H9 (cell line): ENCODE results near the gene LEPR. TPM values are rescaled to one million over a fixed set of nuclear protein-coding genes. Genes with fewer than 3 reads are reported as not detected.

Experiments
- DNase-seq: peaks from one replicate; pipeline ENCODE4 v3.0.0-alpha.2; 2017
- H2AFZ ChIP-seq: one replicate; pipeline ENCODE4 v1.6.1; 2013; ENCODE audit warnings: mild to moderate bottlenecking, low read length, control low read depth, moderate library complexity
- H2AK5ac ChIP-seq: 2 replicates; pipeline ENCODE4 v1.6.1; 2013; ENCODE audit warnings: low read length, control low read depth, mixed read lengths; ENCODE audit not compliant: insufficient read length
- H2BK120ac ChIP-seq: one replicate; pipeline ENCODE4 v1.6.1; 2013; ENCODE audit warnings: low read depth, mild to moderate bottlenecking, low read length, control low read depth, inconsistent platforms; ENCODE audit not compliant: poor library complexity, severe bottlenecking
- H2BK12ac ChIP-seq: 2 replicates; pipeline ENCODE4 v1.6.1; 2013; ENCODE audit warnings: low read length, control low read depth, mixed read lengths, low read depth; ENCODE audit not compliant: insufficient read length
- H2BK15ac ChIP-seq: 2 replicates; pipeline ENCODE4 v1.6.1; 2013; ENCODE audit warnings: low read depth, low read length, control low read depth
- H2BK20ac ChIP-seq: one replicate; pipeline ENCODE4 v1.6.1; 2013; ENCODE audit warnings: low read depth, mild to moderate bottlenecking, low read length, control low read depth, inconsistent platforms; ENCODE audit not compliant: poor library complexity, severe bottlenecking
- H2BK5ac ChIP-seq: 2 replicates; pipeline ENCODE4 v1.6.1; 2013; ENCODE audit warnings: low read length, control low read depth, mixed read lengths; ENCODE audit not compliant: insufficient read length
- H3K14ac ChIP-seq: 2 replicates; pipeline ENCODE4 v1.6.1; 2013; ENCODE audit warnings: low read length, control low read depth; ENCODE audit not compliant: insufficient read depth
- H3K18ac ChIP-seq: 2 replicates; pipeline ENCODE4 v1.6.1; 2013; ENCODE audit warnings: low read depth, mild to moderate bottlenecking, mixed read lengths, low read length, control low read depth; ENCODE audit not compliant: insufficient read length
- H3K23ac ChIP-seq: 2 replicates; pipeline ENCODE4 v1.6.1; 2013; ENCODE audit warnings: low read length, control low read depth, mixed read lengths, low read depth; ENCODE audit not compliant: insufficient read length
- H3K23me2 ChIP-seq: 2 replicates; pipeline ENCODE4 v1.6.1; 2013; ENCODE audit warnings: low read depth, mild to moderate bottlenecking, mixed read lengths, low read length, control low read depth; ENCODE audit not compliant: insufficient read length, poor library complexity, severe bottlenecking
- H3K27ac ChIP-seq: 2 replicates; pipeline ENCODE4 v1.5.1; 2013; ENCODE audit warnings: low read length, control low read depth, mixed read lengths, low read depth; ENCODE audit not compliant: insufficient read length
- H3K27me3 ChIP-seq: 2 replicates; pipeline ENCODE4 v1.6.1; 2013; ENCODE audit warnings: low read length, control low read depth, inconsistent platforms; ENCODE audit not compliant: insufficient read depth
- H3K4ac ChIP-seq: 2 replicates; pipeline ENCODE4 v1.6.1; 2013; ENCODE audit warnings: low read depth, mild to moderate bottlenecking, control low read depth, inconsistent platforms, low read length, moderate library complexity
- H3K4me1 ChIP-seq: 2 replicates; pipeline ENCODE4 v1.6.1; 2013; ENCODE audit warnings: low read length, control low read depth, inconsistent platforms; ENCODE audit not compliant: insufficient read depth
- H3K4me2 ChIP-seq: 2 replicates; pipeline ENCODE4 v1.6.1; 2013; ENCODE audit warnings: low read length, control low read depth, mixed read lengths; ENCODE audit not compliant: insufficient read length, insufficient read depth
- H3K56ac ChIP-seq: 2 replicates; pipeline ENCODE4 v1.6.1; 2013; ENCODE audit warnings: low read depth, mild to moderate bottlenecking, mixed read lengths, low read length, control low read depth; ENCODE audit not compliant: insufficient read length
- H3K79me1 ChIP-seq: 2 replicates; pipeline ENCODE4 v1.6.1; 2013; ENCODE audit warnings: low read depth, mild to moderate bottlenecking, moderate library complexity, low read length, control low read depth, inconsistent platforms; ENCODE audit not compliant: insufficient read depth, poor library complexity, severe bottlenecking
- H3K79me2 ChIP-seq: 2 replicates; pipeline ENCODE4 v1.6.1; 2013; ENCODE audit warnings: low read length, control low read depth, inconsistent platforms; ENCODE audit not compliant: insufficient read depth
- H3K9ac ChIP-seq: 2 replicates; pipeline ENCODE4 v1.6.1; 2013; ENCODE audit warnings: low read length, control low read depth, mixed read lengths; ENCODE audit not compliant: insufficient read length; ENCODE audit errors: extremely low read depth
- H3K9me3 ChIP-seq: one replicate; pipeline ENCODE4 v1.6.1; 2013; ENCODE audit warnings: low read depth, low read length, inconsistent platforms; ENCODE audit not compliant: control insufficient read depth
- H3T11ph ChIP-seq: one replicate; pipeline ENCODE4 v1.6.1; 2013; ENCODE audit warnings: mild to moderate bottlenecking, low read length, control low read depth, inconsistent platforms
- H4K20me1 ChIP-seq: one replicate; pipeline ENCODE4 v1.6.1; 2013; ENCODE audit not compliant: control insufficient read depth, insufficient read length, insufficient read depth
- H4K5ac ChIP-seq: 2 replicates; pipeline ENCODE4 v1.6.1; 2013; ENCODE audit warnings: low read depth, mild to moderate bottlenecking, mixed read lengths, low read length, control low read depth; ENCODE audit not compliant: insufficient read length
- H4K8ac ChIP-seq: replicated peaks from 2 replicates; pipeline ENCODE4 v1.6.1; 2013; ENCODE audit warnings: low read length, control low read depth, mixed read lengths, low read depth; ENCODE audit not compliant: insufficient read length
- H4K91ac ChIP-seq: 2 replicates; pipeline ENCODE4 v1.6.1; 2013; ENCODE audit warnings: low read depth, mild to moderate bottlenecking, moderate library complexity, mixed read lengths, low read length, control low read depth; ENCODE audit not compliant: insufficient read length
- H3K27ac Mint-ChIP-seq, 3 experiments: 2 replicates in 2 of 3; 3 replicates in 1 of 3; pipeline ENCODE4 v1.8.0; 2020 to 2021; ENCODE audit warnings: mixed read lengths in 3 of 3, mild to moderate bottlenecking in 1 of 3, moderate library complexity in 1 of 3
- H3K27me3 Mint-ChIP-seq: 2 replicates; pipeline ENCODE4 v1.8.0; 2021; ENCODE audit warnings: low read depth, mild to moderate bottlenecking, moderate library complexity, mixed read lengths
- H3K36me3 Mint-ChIP-seq, 3 experiments: 2 replicates in 2 of 3; 3 replicates in 1 of 3; pipeline ENCODE4 v1.8.0; 2020 to 2021; ENCODE audit warnings: low read depth in 3 of 3, mixed read lengths in 3 of 3; ENCODE audit not compliant: insufficient read depth in 1 of 3
- H3K4me1 Mint-ChIP-seq, 2 experiments: 2 replicates each; pipeline ENCODE4 v1.8.0; 2020; ENCODE audit warnings: mixed read lengths in 2 of 2
- H3K4me3 Mint-ChIP-seq, 2 experiments: 2 replicates in 1 of 2; 3 replicates in 1 of 2; pipeline ENCODE4 v1.8.0; 2020 to 2021; ENCODE audit warnings: mild to moderate bottlenecking in 2 of 2, mixed read lengths in 2 of 2, moderate library complexity in 1 of 2
- H3K9me3 Mint-ChIP-seq, 2 experiments: 2 replicates in 1 of 2; 3 replicates in 1 of 2; pipeline ENCODE4 v1.8.0; 2020; ENCODE audit warnings: mild to moderate bottlenecking in 2 of 2, mixed read lengths in 2 of 2, moderate library complexity in 1 of 2
- CTCF ChIP-seq: fragments of 200-600 bp; sonication (generic); conservative IDR thresholded peaks from 3 replicates; pipeline ENCODE4 v1.8.0; 2021; ENCODE audit warnings: antibody characterized with exemption, mild to moderate bottlenecking
- WGBS: extraction: QIAGEN DNeasy Blood & Tissue Kit; methylation state at CpG from one replicate; pipeline ENCODE4 v1.1.7; 2013; ENCODE audit warnings: missing lambda C conversion rate, low lambda C conversion rate, mixed read lengths; ENCODE audit not compliant: insufficient read length; ENCODE audit errors: extremely low coverage; 5-methylcytosine and 5-hydroxymethylcytosine counted together
- total RNA-seq: library from RNA; stranded (reverse); gene quantifications from 2 replicates; pipeline ENCODE4 v1.2.1, GENCODE V29; 2021

LEPR gene
- total RNA-seq, 1 experiment from 2014 or later, result 3.3 TPM

GRCh38 chr1:65412256-65412983 is 8.0 kb upstream of the LEPR start:
- no peak overlapping the region for H3K56ac ChIP-seq
- no peak overlapping the region for H3K27ac ChIP-seq
- no peak overlapping the region for H3K14ac ChIP-seq
- no peak for DNase-seq
- H2BK20ac ChIP-seq, result no peak overlapping the region
- H3K18ac ChIP-seq, result no peak overlapping the region
- H4K91ac ChIP-seq, result no peak overlapping the region
- H3K4ac ChIP-seq, result no peak overlapping the region
- H3K79me2 ChIP-seq, result no peaks in the 10 kb centered on the region
- H3K9ac ChIP-seq, result no peak overlapping the region
- H2AFZ ChIP-seq, result no peak overlapping the region
- no peaks in the 10 kb centered on the region for H3K23me2 ChIP-seq
- Mint-ChIP-seq H3K27me3 (no peaks in the 10 kb centered on the region), H3K4me1 (peaks cover 14 to 23% of the 10 kb centered on the region in 2 experiments), H3K4me3 (no peak overlapping the region), H3K9me3 (no peaks in the 10 kb centered on the region), H3K36me3 (no peaks in the 10 kb centered on the region), H3K27ac (no peak overlapping the region)
- no peaks in the 10 kb centered on the region for H3K79me1 ChIP-seq
- peaks cover 3% of the 10 kb centered on the region; the same call in 1 of the 2 replicates for H3K4me1 ChIP-seq
- H4K5ac ChIP-seq, result no peak overlapping the region
- H3K4me2 ChIP-seq, result no peak overlapping the region
- no peaks in the 10 kb centered on the region for H3K9me3 ChIP-seq
- H3K27me3 ChIP-seq, result no peaks in the 10 kb centered on the region
- H3T11ph ChIP-seq, result no peak overlapping the region
- no peak overlapping the region for H2BK5ac ChIP-seq
- no peak for TF ChIP-seq CTCF
- H3K23ac ChIP-seq, result no peak overlapping the region
- H2AK5ac ChIP-seq, result no peak overlapping the region
- H2BK15ac ChIP-seq, result no peak overlapping the region
- H4K8ac ChIP-seq, result no peak overlapping the region
- no peak overlapping the region for H2BK120ac ChIP-seq
- WGBS, result no CpG with 5 or more reads among the region's 4 CpGs
- no peaks in the 10 kb centered on the region for H4K20me1 ChIP-seq
- no peak overlapping the region for H2BK12ac ChIP-seq
